ENCODE measurements around the gene GOLGA6L2. TPM values are rescaled to one million over a fixed set of nuclear protein-coding genes. Genes with fewer than 3 reads are reported as not detected.

Gene GOLGA6L2
- polyA plus RNA-seq, 4 donors = not detected

Other genes with a start within 250 kb of the GOLGA6L2 start
- not detected for gene GOLGA6L26, start 113.0 kb downstream of the GOLGA6L2 start, polyA plus RNA-seq (ENCODE audit: insufficient read length in 4 of 4)
- 1 to 10 TPM in 3 of 4 donors, under 1 TPM in 1; 0.82 to 1.5 (median 1.3) TPM for gene GOLGA8S, start 92.5 kb downstream of the GOLGA6L2 start, polyA plus RNA-seq (ENCODE audit: insufficient read length in 4 of 4)
- gene MKRN3, start 118.4 kb upstream of the GOLGA6L2 start, polyA plus RNA-seq (ENCODE audit: insufficient read length in 4 of 4) = 1 to 10 TPM in 3 of 4 donors, under 1 TPM in 1; 0.45 to 2.4 (median 1.6) TPM
- gene MAGEL2, start 200.6 kb upstream of the GOLGA6L2 start, polyA plus RNA-seq (ENCODE audit: insufficient read length in 4 of 4) = 1 to 10 TPM; 5.0 to 6.8 (median 5.1) TPM
- 100 to 1,000 TPM in 1 of 4 donors, 10 to 100 TPM in 3; 76.8 to 116 (median 83.9) TPM for gene NDN, start 240.1 kb upstream of the GOLGA6L2 start, polyA plus RNA-seq (ENCODE audit: insufficient read length in 4 of 4)